ENCODE measurements around the gene KDM2A. TPM values are rescaled to one million over a fixed set of nuclear protein-coding genes. Genes with fewer than 3 reads are reported as not detected.

Gene KDM2A
- total RNA-seq, 1 experiment from 2014 or later = 120 TPM

GRCh38 chr11:67293090-67293489 is 174.0 kb downstream of the KDM2A start:
- H3K4me2 ChIP-seq = peak overlapping the region; percentile 60
- no TSS peak for BruUV-seq (replicated peaks)
- H3F3A ChIP-seq (ENCODE audit: insufficient read depth, low read depth) = peaks cover 49% of the 10 kb centered on the region
- peaks cover 62% of the 10 kb centered on the region for H3K79me2 ChIP-seq (ENCODE audit: low read depth)
- no peaks in the 10 kb centered on the region for H3K27me3 ChIP-seq (ENCODE audit: insufficient read depth, low read depth)
- H4K20me1 ChIP-seq (ENCODE audit: insufficient read depth) = no peaks in the 10 kb centered on the region
- H3K9me3 ChIP-seq (ENCODE audit: insufficient read depth, low read depth) = peaks cover 8% of the 10 kb centered on the region
- ChIA-PET CTCF (interaction anchor here (1.0 kb wide), 1 partner anchor 10 kb away, joined by 4 read pairs; the partner anchor contains the start of gene SSH3), POLR2A (ENCODE audit: unreplicated experiment) (interaction anchor here (0.6 to 0.8 kb wide), 5 partner anchors 10 to 401 kb away, joined by 3 to 13 read pairs (median 4); partner anchors contain the start of gene SSH3)
- TF ChIP-seq EZH2 (IDR thresholded peaks at IDR 0.05; ENCODE audit: low read depth) = no peak
- TF ChIP-seq CTCF (conservative IDR thresholded peaks at IDR 0.05) = no peak
- intact Hi-C loops (cut with micrococcal nuclease; ENCODE audit: unreplicated experiment) = no loop called here
- peaks cover 49% of the 10 kb centered on the region for H3K36me3 ChIP-seq (ENCODE audit: low read depth)
- peak; percentile 58 to 98 for DNase-seq
- no peaks in the 10 kb centered on the region for H3K9me2 ChIP-seq (ENCODE audit: insufficient read depth)
- H3K27ac ChIP-seq = peak overlapping the region; percentile 67
- peaks cover 41% of the 10 kb centered on the region for H3K4me1 ChIP-seq (replicated peaks; ENCODE audit: insufficient read depth)
- peak overlapping the region; percentile 0; the same call in 1 of the 2 replicates for H3K4me3 ChIP-seq
- no peak overlapping the region for H2AFZ ChIP-seq

GRCh38 chr11:67295846-67296245 is 176.8 kb downstream of the KDM2A start:
- H3K4me1 ChIP-seq (replicated peaks; ENCODE audit: insufficient read depth) = peaks cover 30% of the 10 kb centered on the region
- POLR2A ChIA-PET (ENCODE audit: unreplicated experiment) = no interaction called here
- no peaks in the 10 kb centered on the region for H4K20me1 ChIP-seq (ENCODE audit: insufficient read depth)
- TF ChIP-seq CTCF (conservative IDR thresholded peaks at IDR 0.05) (no peak), EZH2 (IDR thresholded peaks at IDR 0.05; ENCODE audit: low read depth) (no peak)
- peaks cover 8% of the 10 kb centered on the region for H3K9me3 ChIP-seq (ENCODE audit: insufficient read depth, low read depth)
- peaks cover 44% of the 10 kb centered on the region for H3F3A ChIP-seq (ENCODE audit: insufficient read depth, low read depth)
- no peak for DNase-seq
- no peak overlapping the region for H2AFZ ChIP-seq
- intact Hi-C loops (cut with micrococcal nuclease; ENCODE audit: unreplicated experiment) = no loop called here
- no peak overlapping the region for H3K4me2 ChIP-seq
- peaks cover 59% of the 10 kb centered on the region for H3K36me3 ChIP-seq (ENCODE audit: low read depth)
- no peak overlapping the region for H3K4me3 ChIP-seq
- no peaks in the 10 kb centered on the region for H3K27me3 ChIP-seq (ENCODE audit: insufficient read depth, low read depth)
- H3K9me2 ChIP-seq (ENCODE audit: insufficient read depth) = no peaks in the 10 kb centered on the region
- no peak overlapping the region for H3K27ac ChIP-seq
- CTCF ChIA-PET = no interaction called here
- BruUV-seq (replicated peaks) = no TSS peak
- peaks cover 48% of the 10 kb centered on the region for H3K79me2 ChIP-seq (ENCODE audit: low read depth)

GRCh38 chr11:67298786-67299185 is 179.7 kb downstream of the KDM2A start:
- H3K36me3 ChIP-seq (ENCODE audit: low read depth) = peaks cover 48% of the 10 kb centered on the region
- H3K9me2 ChIP-seq (ENCODE audit: insufficient read depth) = no peaks in the 10 kb centered on the region
- ChIA-PET POLR2A (ENCODE audit: unreplicated experiment) (no interaction called here), CTCF (no interaction called here)
- H3K4me2 ChIP-seq = no peak overlapping the region
- peaks cover 36% of the 10 kb centered on the region for H3F3A ChIP-seq (ENCODE audit: insufficient read depth, low read depth)
- peaks cover 21% of the 10 kb centered on the region for H3K4me1 ChIP-seq (replicated peaks; ENCODE audit: insufficient read depth)
- H3K79me2 ChIP-seq (ENCODE audit: low read depth) = peaks cover 33% of the 10 kb centered on the region
- H3K27me3 ChIP-seq (ENCODE audit: insufficient read depth, low read depth) = no peaks in the 10 kb centered on the region
- no TSS peak for BruUV-seq (replicated peaks)
- no peak overlapping the region for H3K27ac ChIP-seq
- no peak for DNase-seq
- H3K9me3 ChIP-seq (ENCODE audit: insufficient read depth, low read depth) = peaks cover 8% of the 10 kb centered on the region
- no peaks in the 10 kb centered on the region for H4K20me1 ChIP-seq (ENCODE audit: insufficient read depth)
- no peak overlapping the region for H3K4me3 ChIP-seq
- TF ChIP-seq CTCF (conservative IDR thresholded peaks at IDR 0.05) = no peak
- TF ChIP-seq EZH2 (IDR thresholded peaks at IDR 0.05; ENCODE audit: low read depth) = no peak
- no peak overlapping the region for H2AFZ ChIP-seq
- intact Hi-C loops (cut with micrococcal nuclease; ENCODE audit: unreplicated experiment) = no loop called here
